Stimulated activated CD8-positive, alpha-beta memory T cell treated with anti-CD3 and anti-CD28 coated beads, Interleukin-15, amount 100 ng/mL, for 1 hour (primary cell): ENCODE results near the gene PTPN12.

Experiments
- DNase-seq: peaks from one replicate; pipeline ENCODE4 v3.0.0-alpha.2; 2020; ENCODE audit warnings: low read depth

The PTPN12 gene

DNA sequence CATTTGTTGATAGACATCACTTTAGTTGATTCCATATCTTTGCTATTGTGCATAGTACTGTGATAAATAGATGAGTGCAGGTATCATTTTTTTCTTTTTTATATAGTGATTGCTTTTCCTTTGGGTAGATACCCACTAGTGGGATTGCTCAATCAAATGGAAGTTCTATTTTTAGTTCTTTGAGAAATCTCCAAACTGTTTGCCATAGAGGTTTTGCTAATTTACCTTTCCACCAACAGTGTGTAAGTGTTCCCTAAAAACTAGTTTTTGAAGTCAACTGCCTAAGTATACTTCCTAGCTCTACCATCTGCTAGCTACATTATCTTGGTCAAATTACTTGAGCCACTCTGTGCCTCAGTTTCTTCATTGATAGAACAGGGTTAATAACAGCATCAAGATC is 127.6 kb downstream of the PTPN12 start:
- no peak for DNase-seq

DNA sequence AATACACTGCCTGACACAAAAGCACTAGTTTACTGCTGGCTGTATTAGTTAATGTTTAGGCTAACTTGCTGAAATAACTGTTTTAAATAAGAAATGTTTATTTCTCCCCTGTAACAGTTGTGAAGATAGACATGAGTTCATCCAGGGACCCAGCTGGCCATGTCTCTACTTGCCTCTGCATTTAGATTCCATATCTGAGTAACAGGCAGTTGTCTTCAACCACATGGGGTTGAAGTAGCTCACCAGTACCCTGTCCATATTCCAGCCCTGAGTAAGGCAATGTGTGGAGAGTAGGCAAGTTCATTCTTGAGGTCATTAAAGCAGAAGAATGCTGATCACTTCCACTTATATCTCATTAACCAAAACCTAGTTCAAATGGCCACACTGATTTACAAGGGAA is 128.1 kb downstream of the PTPN12 start:
- no peak for DNase-seq

DNA sequence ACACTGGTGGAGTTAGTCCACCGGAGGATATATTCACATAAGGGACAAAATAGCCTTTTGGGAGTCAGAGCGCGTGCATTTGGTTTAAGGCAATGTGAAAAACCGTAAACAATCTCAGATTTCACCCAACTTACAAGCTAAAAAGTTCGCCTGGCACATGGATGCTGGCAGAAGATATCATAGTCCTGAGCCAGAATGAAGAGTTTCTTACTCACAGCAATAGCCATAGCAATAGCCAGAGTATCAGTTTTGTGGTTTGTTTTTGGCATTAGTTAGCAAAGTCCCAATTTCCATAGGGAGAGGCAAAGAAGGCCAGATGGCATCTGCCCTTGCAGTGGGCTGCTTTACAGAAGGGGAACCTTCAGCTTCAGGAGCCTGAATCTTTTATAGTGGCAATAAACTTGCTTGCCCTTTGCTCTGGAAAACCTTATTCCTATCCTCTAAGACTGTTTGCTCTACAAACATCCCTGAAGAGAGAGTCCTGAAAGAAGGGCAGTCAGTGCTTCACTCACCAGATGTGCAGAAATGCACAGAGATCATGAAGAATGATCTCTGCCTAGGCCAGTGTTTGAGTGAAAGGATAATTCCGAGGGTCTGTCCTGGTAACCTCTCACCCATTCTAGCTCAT is 130.5 kb downstream of the PTPN12 start:
- no peak for DNase-seq

DNA sequence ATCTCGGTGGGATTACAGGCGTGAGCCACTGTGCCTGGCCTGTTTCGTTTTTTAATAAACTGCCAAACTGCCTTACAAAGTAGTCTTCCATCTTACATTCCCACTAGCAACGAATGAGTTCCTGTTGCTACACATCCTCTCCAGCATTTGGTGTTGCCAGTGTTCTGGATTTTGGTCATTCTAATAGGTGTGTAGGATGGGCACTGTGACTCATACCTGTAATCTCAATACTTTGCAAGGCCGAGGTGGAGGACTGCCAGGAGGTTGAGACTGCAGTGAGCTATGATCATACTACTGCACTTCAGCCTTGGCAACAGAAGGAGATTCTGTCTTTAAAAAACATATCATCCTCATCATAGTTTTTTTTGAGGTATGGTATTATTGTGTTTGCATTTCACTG is 137.8 kb downstream of the PTPN12 start:
- DNase-seq = no peak

DNA sequence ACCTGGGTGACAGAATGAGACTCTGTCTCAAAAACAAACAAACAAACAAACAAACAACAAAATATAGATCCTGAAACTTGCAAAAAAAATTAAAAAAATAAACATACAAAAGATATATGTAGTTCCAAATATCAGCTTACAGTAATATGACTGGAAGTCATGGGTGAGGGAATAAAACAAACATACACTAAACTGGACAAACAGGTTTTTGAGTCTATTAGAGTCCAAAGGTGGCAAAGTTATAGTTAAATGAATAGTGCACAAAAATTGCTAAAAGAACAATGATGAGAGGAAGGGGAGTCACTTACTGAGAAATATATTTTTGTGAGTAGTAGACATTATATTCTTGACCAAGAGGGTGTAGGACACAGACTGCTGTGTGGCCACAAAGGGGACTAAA is 142.5 kb downstream of the PTPN12 start:
- no peak for DNase-seq

DNA sequence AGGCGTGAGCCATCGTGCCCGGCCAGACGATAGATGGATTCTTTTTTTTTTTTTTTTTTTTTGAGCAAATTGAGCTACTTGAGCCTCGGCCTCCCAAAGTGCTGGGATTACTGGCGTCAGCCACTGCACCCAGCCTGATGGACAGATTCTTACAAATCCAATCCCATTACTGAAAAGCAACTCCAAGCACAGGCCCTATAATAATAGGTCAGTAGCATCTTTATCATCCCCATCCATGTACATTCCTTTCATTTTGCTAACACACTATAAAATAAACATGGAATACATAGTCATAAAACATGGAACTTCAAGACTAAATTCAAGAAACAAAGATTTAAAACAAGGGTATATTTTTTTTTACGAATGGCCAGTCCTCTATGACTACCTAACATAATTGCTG is 143.2 kb downstream of the PTPN12 start:
- no peak for DNase-seq

DNA sequence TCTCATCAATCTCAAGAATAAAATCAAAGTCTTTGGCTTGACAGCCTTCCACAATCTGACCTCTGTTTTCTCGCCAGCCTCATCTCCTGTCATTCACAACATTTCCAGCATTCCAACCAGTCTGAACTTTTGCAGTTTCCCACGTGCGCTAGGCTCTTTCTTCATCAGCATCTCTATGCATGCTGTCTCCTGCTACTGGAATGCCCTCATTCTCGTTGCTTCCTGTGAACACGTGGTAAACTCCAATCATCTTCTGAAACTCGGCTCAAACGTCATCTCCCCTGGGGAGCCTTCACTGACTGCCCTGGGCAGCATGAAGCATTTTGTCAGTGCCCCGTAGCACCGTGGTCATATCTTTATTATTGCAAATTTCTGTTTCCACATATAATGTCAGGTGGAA is 146.9 kb downstream of the PTPN12 start:
- DNase-seq = no peak

DNA sequence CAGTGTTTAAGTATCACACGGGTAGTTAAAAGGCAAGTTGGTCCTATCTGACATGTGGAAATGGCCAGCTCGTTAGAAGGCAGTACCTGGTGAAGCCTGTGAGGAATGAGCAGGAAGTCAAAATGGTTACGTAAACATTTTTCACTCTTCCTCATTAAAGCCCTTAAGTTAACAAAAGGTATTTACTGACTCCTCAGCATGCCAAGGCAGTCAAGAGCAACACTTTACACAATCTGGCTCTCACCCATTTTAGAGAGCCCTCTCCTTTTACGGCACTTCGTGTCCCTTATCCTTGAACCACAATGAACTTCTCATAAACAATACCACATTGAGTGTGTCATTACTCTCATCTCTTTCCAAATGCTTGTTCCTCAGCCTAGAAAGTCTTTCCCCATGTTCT is 148.1 kb downstream of the PTPN12 start:
- no peak for DNase-seq

DNA sequence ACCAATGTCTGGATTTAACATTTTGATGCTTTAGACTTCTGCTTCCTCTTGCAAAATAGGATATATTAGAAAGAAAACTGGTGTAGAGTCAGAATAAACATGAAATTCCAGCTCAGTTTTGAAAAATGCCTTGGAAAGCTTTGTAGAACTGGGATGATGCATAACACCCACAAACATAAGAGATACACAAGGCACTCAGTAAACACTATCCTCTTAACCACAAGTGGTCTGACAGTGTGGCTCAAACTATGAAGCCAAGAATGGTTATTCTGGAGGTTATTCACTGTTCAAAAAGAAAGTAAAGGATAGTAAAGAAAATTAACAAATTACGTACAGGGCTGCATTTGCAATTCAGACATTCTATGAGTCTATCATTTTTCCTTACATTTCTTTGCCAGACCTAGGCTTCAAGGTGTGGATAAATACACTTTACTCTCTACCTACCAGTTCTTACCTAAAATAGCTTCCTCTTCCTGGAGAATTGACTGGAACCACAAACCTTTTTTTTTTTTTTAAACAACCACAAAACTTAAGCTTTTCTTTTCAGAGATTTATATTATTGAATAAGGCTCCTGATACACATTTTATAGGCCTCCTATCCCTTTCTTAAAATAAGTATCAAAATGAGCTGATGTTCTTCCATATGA is 150.1 kb downstream of the PTPN12 start:
- no peak for DNase-seq

DNA sequence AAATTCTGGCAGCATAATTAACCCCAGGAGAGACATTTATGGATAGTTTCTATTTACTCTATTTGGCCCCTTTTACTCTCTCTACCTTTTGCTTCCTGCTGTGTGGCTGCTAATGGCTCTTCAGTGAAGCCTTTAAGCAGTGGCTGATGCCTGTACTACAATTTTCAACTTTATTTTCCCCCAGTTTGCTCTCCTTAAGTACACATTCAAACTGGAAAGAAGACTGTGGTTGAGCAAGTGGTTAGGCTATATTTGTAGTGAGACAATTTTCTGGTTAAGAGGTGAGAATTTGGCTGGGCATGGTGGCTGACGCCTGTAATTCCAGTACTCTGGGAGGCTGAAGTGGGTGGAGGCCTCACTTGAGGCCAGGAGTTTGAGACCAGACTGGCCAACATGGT is 150.7 kb downstream of the PTPN12 start:
- DNase-seq = no peak
